ENCODE data around the gene NFX1. TPM values are rescaled to one million over a fixed set of nuclear protein-coding genes. Genes with fewer than 3 reads are reported as not detected.

Gene NFX1
- total RNA-seq: 31.6 TPM
- long read RNA-seq, full-length matches to known transcripts: 26 of 58 reads
- long read RNA-seq, partial matches to known transcripts: 10 of 58 reads
- long read RNA-seq, other reads (novel, unspliced or antisense): 22 of 58 reads

DNA sequence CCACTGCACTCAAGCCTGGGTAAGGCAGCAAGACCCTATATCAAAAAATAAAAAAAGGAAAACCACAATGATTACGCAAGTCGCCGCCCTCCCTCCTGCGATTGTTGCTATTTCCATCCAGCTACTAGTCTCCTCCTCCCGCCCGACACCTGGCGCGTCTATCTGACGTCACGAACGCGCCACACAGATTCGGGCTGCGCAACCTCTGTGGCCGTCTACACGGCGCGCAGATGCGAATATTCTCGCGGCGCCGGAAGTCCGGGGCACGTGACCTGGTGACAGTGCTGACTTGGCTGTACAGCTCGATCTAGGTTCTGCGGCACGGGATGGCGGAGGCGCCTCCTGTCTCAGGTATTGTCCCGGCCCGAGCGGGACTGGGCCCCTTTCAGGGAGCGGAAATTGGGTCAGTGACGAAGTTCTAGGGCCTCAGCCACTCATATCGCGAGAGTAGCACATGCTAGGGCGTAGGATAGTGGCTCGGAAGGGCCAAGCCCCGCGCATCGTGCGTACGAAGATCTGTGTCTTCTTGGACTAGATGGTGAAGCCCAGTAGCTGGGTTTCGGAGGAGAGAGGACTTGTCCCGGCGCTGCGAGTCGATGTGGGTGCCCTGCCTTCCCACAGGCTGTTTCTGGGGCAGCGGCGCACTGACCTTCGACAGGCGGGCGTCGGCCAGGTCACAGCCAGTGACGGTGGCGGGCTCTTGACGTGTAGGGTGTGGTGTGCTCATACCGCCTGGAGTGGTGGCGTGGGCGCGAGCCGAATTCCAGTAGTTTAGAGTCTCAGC lies at the start of gene NFX1:
Gene NFX1, plus strand, starts transcription at position 270 of the 784 bp plus-strand sequence. Its CDS starts 57 bp downstream, at position 327.
- peak; percentile 93 for ATAC-seq
- DNase-seq: peak; percentile 99
- intact Hi-C loops (cut with micrococcal nuclease): no loop called here

- ATAC-seq (no peak), DNase-seq (no peak)
- intact Hi-C loops (cut with micrococcal nuclease): no loop called here
These were observed 49.0 kb upstream of the NFX1 start for GRCh38 chr9:33241298-33241697.

DNA sequence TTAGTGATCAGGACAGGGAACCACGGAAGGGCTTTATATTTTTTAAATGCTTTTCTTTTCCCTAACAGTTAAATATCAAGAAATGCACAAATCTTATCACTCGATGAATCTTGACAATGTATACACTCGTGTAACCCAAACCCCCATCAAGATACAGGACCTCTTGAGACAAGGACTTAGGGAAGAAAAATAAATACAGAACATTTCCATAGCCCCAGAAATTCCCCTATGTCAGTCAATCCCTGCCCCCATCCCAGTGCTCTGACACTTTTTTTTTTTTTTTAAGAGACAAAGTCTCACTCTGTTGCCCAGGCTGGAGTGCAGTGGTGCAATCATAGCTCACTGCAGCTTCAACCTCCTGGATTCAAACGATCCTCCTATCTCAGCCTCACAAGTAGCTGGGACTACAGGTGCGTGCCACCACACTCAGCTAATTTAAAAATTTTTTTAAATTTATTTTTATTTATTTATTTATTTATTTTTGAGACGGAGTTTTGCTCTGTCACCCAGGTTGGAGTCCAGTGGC lies 47.6 kb upstream of the NFX1 start:
- DNase-seq (no peak), ATAC-seq (no peak)
- intact Hi-C loops (cut with micrococcal nuclease): no loop called here

- intact Hi-C loops (cut with micrococcal nuclease): no loop called here
- DNase-seq: no peak
- no peak for ATAC-seq
These were observed 46.1 kb upstream of the NFX1 start for GRCh38 chr9:33244137-33244784.

- no peak for DNase-seq
- ATAC-seq: no peak
- intact Hi-C loops (cut with micrococcal nuclease): no loop called here
These were observed 45.0 kb upstream of the NFX1 start for GRCh38 chr9:33245341-33245740.

GRCh38 chr9:33246269-33246860 lies 44.0 kb upstream of the NFX1 start:
- ATAC-seq (no peak), DNase-seq (no peak)
- intact Hi-C loops (cut with micrococcal nuclease): no loop called here

DNA sequence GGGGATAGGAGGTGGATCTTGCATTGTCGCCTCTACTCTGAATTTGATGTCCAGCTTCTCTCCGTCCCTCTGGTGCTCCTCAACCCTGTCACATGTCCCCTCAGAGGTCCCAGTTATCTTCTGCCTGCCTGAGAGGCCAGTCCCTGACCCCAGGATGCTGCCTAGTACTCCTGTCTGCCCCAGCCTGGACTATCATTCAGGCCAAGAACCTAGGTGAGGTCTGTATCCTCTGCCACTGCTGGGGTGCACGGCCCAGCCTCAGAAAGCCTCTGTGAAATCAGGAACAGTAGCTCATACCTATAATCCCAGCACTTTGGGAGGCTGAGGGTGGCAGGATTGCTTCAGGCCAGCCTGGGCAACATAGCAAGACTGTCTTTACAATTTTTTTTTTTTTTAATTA lies 41.7 kb upstream of the NFX1 start:
- DNase-seq (no peak), ATAC-seq (no peak)
- intact Hi-C loops (cut with micrococcal nuclease): no loop called here

DNA sequence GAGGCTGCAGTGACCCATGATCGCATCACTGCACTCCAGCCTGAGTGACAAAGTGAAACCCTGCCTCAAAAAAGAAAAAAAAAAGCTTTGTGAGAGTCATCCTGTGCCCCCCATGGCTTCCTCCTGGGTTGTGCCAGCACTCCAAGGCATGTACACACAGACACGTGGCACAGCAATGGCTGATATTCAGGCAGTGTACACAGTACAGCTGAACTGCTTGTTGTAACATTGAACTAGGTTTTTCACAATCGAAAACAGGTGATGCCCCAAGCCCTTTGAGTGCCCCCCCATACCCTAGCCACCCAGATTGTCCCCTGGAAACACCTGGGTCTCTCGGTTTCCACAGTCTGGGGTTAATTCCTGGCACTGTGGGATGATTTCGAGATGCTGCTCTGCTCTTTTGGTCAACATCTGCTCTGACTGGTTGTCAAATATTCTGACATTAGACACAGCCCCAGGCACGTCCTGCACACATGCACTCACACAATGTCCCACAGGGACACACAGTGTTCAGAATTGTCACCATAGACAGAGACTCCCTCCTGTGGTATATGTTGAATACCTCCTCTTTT lies 41.1 kb upstream of the NFX1 start:
- DNase-seq: no peak
- intact Hi-C loops (cut with micrococcal nuclease): no loop called here
- no peak for ATAC-seq

GRCh38 chr9:33249983-33250382 lies 40.3 kb upstream of the NFX1 start:
- ATAC-seq (no peak), DNase-seq (no peak)
- intact Hi-C loops (cut with micrococcal nuclease): no loop called here

DNA sequence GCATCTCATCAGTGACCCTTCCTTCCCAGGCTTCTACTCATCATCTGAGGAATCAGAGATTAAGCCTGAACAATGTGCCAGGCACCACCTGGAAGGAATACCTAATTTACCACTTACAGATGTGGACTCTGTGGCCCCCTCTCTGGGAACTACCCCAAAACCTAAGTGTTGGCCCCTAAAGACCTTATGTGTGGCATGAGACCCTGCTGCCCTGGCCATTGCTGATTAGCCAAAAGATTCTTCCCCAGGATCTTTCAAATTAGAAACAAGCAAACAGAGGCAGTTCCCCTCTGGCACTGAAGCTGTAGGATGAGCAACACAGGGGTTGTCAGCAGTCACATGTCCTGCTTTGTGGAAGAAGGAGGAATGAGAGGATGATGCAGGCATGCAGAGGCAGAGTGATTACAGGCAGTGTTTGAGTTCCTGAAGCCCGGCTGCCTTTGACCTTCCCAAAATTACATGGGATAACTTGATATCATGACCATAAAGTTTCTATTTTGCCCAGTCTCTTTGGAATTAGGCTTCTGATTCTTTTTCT lies 39.8 kb upstream of the NFX1 start:
- no peak for ATAC-seq
- no peak for DNase-seq
- intact Hi-C loops (cut with micrococcal nuclease): no loop called here

GRCh38 chr9:33254211-33254610 lies 36.1 kb upstream of the NFX1 start:
- DNase-seq: no peak
- no peak for ATAC-seq
- intact Hi-C loops (cut with micrococcal nuclease): no loop called here

DNA sequence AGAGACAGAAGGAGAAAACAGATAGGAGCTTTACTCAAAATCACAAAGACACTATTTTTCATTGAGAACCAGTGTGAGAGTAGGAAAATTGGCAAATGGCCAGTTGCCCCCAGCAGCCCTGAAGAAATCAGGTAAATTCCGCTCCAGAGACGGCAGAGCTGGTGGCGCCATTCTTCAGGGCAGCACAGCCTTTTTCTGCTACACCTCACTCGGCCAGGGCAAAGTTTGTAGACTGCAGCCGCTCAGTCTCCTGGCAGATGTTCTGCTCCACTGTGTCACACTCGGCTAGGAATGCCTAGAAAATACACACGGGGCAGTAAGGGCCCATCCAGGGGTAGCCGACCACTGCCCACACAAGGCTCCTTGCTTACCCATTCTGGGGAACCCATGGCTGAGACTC lies 35.3 kb upstream of the NFX1 start:
- no peak for DNase-seq
- no peak for ATAC-seq
- intact Hi-C loops (cut with micrococcal nuclease): no loop called here

DNA sequence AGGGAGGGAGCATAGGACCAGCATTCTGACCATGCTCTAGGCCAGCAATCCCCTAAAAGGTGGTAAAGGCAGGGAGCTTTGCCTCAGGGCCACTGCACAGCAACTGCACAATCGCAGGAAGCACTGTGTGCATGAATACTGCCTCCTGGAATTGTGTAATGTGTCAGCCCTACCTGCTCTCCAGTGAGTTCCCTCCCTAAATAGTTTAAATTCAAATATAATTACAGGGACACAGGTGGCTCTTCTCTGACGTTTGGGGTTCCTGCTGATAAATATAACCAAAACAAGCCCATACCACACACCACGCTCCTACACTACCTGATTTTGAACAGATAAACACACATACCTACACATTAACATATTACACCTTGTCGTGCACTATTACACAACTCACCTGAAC lies 34.8 kb upstream of the NFX1 start:
- intact Hi-C loops (cut with micrococcal nuclease): no loop called here
- DNase-seq (no peak), ATAC-seq (no peak)

GRCh38 chr9:33256236-33256635 lies 34.1 kb upstream of the NFX1 start:
- DNase-seq: no peak
- no peak for ATAC-seq
- intact Hi-C loops (cut with micrococcal nuclease): no loop called here

- intact Hi-C loops (cut with micrococcal nuclease): no loop called here
- DNase-seq (no peak), ATAC-seq (peak; percentile 60)
These were observed 33.0 kb upstream of the NFX1 start for GRCh38 chr9:33257276-33257675.

DNA sequence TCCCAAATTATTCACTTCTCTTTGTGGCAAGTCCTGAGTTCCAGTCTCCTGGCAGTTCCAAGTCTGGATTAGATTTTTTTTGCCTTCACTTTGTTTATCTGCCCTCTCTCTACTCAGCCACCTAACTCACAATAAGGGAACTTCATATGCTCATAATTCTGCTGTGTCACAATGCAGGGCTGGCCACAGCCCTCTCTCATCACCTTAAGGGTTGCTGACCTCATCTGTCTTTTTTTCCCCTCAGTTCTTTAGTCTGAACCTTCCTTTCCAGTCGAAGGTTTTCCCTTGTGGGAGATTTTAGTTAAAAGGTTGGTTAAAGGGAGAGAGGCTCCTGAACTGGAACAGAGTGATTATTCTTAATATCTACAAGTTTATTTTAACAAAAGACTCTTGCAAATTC lies 29.9 kb upstream of the NFX1 start:
- DNase-seq (no peak), ATAC-seq (no peak)
- intact Hi-C loops (cut with micrococcal nuclease): no loop called here

DNA sequence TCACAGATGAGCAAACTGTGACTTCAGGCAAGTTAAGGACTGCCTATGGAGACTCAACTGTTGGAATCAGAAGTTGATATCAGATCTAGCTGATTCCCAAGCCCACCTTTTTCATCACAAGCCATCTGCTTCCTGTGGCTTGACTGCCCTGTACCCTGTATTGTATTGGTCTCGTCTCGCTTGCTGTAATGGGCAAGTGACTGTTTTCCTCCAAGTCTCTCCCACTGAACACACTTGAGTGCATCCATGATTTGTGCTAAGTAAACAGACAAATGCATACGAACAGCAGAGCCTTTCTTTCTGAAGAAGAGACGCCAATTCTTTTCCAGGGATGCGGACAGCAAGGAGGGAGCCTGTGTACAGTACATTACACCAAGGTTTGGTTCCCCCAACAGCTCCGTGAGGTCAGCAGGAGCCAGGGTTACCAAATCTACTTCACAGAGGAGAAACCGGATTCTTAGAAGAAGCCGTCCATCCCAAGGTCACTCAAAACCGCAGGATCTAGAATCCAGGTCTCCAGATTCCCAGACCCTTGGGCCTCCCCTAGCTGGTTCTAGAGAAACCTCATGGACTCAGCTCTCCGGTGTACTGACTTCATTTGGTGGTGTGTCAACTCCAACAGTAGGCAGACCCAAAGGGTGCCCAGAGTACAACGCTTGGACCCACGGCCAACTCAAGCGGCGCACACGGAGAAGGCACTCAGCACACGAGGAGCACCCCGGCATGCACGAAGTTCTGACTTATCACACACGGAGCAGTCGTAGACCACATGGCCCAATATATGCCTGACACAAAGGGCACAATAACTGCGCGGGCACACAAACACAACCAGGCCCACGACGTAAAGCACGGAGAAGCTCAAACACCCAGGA lies 26.9 kb upstream of the NFX1 start:
- DNase-seq: peak; percentile 35
- intact Hi-C loops (cut with micrococcal nuclease): no loop called here
- peak; percentile 6 for ATAC-seq

GRCh38 chr9:33264003-33264472 lies 26.3 kb upstream of the NFX1 start:
- DNase-seq (peak; percentile 68), ATAC-seq (peak; percentile 32)
- intact Hi-C loops (cut with micrococcal nuclease): no loop called here

Data from left ventricle myocardium superior (tissue), 1 donor.